NB4 (cell line): ENCODE results near the gene PADI2.

Experiments
- MAX ChIP-seq: IDR thresholded peaks from 2 replicates; pipeline ENCODE4 v1.6.1; 2011; ENCODE audit warnings: low read depth, low read length
- MYC ChIP-seq: IDR thresholded peaks from 2 replicates; pipeline ENCODE4 v1.6.1; 2011; ENCODE audit warnings: low read depth, low read length
- POLR2A ChIP-seq: IDR thresholded peaks from 2 replicates; pipeline ENCODE4 v1.6.1; 2011; ENCODE audit warnings: mild to moderate bottlenecking; ENCODE audit not compliant: insufficient read length; ENCODE audit errors: extremely low read depth
- TF ChIP-seq, protein P1 (sequence below): IDR thresholded peaks from one replicate; pipeline ENCODE4 v1.5.1; 2012; ENCODE audit warnings: low read depth, low read length

- TF ChIP-seq POLR2A: no peak
- no peak for TF ChIP-seq MAX
- TF ChIP-seq, protein P1, sequence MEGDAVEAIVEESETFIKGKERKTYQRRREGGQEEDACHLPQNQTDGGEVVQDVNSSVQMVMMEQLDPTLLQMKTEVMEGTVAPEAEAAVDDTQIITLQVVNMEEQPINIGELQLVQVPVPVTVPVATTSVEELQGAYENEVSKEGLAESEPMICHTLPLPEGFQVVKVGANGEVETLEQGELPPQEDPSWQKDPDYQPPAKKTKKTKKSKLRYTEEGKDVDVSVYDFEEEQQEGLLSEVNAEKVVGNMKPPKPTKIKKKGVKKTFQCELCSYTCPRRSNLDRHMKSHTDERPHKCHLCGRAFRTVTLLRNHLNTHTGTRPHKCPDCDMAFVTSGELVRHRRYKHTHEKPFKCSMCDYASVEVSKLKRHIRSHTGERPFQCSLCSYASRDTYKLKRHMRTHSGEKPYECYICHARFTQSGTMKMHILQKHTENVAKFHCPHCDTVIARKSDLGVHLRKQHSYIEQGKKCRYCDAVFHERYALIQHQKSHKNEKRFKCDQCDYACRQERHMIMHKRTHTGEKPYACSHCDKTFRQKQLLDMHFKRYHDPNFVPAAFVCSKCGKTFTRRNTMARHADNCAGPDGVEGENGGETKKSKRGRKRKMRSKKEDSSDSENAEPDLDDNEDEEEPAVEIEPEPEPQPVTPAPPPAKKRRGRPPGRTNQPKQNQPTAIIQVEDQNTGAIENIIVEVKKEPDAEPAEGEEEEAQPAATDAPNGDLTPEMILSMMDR: no peak
- TF ChIP-seq MYC: no peak
These were observed 62.7 kb downstream of the PADI2 start for GRCh38 chr1:17056551-17056950.
